Pons (tissue), 1 donor: ENCODE measurements around the gene TGDS.
"Not testable (repeated sequence)": the region's sequence is repeated elsewhere in the genome, so short reads cannot be mapped to it uniquely, and the experiment has no call there.

ENCODE experiments used
- DNase-seq: peaks from one replicate; pipeline ENCODE4 v3.0.0-alpha.2; 2016; ENCODE audit warnings: low spot score

The TGDS gene

DNA sequence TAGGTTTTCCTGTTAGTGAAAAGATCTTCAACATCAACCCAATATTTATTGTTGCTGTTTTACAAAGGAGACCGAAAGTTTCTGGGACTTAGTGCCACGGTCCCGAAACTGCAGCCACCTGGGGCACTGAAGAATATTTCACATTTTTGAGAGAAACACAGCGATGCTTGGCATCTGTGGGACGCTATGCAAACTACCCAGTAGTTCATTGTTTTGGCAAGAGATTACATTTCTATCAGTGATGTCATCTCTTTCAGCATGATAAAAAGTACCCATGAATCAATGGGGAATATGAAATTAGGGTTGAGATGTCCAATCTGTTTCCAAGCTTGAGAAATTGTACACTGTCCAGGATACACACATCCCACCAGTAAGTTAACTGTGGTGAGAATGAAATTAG is 43.9 kb downstream of the TGDS start:
- no peak for DNase-seq

DNA sequence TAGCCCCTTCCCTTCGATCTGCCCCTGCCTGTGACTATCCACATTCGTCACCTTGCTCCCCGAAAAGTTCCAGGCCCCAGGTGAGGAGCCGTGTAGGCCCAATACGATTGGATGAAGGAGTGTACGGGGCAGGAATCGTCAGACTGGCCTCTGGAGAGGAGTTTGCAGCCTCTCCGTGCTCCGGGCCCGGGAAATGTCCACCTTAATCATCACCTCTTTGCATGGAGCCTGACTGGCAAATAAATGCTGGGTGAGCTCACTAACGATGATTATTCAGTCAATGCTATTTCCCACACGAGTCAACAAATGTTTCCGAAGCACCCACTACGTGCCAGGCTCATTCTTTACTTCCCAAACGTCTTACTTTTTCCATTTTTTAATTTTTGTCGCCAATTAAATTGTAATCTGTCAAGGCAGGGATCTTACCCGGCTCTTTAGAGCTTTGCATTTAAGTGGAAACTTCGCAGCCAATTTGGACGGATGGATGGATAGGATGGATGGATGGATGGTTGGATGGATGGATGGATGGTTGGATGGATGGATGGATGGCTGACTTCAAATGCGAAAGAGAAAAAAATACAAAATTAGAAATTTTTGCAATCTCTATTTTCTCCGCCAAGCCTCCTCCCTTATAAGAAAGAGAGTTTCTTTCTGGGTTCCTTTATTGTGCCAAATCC is 45.8 kb downstream of the TGDS start:
- no peak for DNase-seq

DNA sequence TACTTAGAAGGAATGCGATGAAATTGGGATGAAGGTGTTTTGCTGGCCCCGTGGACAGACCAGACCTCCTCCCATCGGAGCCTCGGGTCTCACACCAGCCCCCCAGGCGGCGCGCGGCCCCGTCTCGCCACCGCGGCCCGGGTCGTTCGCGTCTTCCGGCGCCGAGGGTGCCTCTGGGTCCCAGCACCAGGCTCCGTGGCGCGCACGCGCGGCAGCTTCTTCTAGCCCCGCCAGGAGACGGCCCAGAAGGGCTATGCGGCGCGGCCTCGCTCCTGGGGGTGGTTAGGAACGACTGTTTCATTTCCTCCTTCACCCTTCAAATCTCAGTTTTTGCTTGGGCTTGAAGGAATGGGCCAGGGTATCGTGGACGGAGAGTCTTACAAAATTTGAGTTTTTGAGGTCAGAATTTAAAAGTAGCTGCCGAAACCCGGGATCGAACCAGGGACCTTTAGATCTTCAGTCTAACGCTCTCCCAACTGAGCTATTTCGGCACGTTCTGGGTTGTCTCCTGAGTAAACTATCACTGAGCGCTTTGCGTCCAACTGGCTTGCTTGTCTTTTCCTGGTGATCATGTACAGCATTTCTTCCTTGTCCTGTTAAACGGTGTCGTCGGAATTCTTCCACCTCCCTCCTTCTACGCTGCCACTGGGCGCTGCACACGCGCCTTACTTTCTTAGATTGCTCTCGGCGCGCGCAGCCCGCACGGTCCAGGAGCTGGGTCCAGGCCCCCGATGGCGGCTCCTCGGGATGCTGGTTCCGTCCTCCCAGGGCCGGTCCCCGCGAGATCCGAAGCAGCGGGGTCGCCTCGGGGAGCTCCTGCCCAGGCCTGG is 46.5 kb downstream of the TGDS start:
- DNase-seq, result peak; percentile 98

DNA sequence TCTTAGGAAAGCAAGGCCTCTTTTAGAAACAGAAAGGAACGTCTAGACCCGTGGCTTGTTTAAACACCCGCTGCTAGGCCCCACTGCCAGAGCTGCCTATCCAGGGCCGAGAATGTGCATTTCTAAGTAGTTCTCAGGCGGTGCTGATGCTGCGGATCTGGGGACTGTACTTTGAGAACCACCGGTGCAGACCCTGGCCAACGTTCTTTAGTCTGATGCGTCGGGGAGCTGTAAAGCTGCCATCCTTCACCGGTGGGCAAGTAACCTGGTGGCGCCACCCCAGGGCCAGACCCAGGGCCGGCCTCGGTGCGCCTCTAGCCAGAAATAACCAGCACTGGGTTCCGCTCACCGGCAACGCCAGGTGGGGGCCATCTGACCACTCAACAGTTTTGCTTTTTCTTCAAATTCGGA is 47.1 kb downstream of the TGDS start:
- no peak for DNase-seq

DNA sequence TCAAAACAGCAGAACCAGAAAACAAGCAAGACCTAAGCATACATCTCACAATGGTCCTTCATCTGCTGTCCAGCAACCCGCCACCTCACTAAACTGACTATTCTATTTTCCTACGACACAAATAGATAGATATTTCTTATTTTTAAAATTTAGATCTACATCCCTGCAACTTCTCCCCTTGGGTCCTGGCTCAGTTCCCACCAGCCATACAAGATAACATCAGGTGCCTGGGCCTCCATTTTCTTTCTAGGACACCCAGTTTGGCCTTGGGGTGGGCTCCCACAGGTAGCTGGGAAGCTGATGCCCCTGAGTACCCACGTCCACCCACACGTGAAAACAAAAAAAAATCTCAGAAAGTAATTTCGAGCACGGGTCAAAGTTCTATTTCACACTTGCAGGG is 47.6 kb downstream of the TGDS start:
- peak; percentile 26 for DNase-seq

DNA sequence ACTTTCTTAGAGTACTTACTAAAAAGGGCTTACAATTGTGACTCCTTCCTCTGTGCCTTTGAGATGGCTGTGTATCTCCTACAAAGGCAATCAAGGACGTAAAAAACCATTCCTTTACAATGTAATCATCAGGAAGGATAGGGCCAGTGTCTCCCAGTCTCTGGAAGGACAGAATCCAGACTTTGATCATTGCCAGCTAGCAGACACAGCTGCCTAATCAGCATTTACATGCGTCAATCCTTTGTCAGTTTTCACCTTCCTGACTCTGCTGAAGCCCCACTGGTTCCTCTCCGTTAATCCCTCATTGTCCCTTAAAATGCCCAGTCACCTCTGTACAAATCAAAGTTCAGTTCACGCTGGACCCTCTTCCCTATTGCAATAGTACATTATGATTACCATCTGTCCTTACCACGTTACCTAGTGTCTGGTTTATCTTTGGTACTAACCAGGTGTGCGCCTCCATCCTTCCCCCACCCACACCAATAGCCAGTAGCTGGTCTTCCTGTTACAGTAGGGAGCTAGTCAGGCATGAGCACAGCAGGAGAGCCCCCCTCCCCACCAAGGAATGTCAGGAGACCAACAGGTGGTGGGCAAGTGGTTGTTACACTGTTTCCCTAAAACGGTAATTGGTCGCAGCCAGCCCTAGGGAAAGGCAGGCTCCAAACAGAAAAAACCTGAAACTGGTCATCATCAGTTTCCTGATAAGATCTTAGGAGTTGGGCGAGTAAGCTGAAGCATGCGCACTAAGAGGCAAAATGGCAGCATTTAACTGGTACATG is 49.7 kb downstream of the TGDS start:
- no peak for DNase-seq

DNA sequence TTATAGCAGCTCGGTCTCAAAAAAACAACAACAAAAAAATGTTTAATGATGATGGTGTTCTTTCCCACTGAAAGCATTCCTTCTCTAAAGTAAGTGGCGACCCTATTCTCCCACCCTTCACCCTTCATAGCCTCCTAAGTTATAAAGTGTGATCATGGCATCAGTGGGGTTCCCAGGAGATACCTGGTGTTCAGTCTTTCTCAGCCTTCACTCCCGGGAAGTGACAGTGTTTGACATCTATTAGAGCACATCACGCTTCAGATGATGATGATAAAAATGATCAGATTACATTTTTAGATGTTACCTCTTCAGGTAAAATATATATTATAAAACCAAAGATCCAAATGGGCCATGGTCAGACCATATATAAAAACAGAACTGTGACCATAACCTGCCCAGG is 51.0 kb downstream of the TGDS start:
- DNase-seq, result no peak

DNA sequence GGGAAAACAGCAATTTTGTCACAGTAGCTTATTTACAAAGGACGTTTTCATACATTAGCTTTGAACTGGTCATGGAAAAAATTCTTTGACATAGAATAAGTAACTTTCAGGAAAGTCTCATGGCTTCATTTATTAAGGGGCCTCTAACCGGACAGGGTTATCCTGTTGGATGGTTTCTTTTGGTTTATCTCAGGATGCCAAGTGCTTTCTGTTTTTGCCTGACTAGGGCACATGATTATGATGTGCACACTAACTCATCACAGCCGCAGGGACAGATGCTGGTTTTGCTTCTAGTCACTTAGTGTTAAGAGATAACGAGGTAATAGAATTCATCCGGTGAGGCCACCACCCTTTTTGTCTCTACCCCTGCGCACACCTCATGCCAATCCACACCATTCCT is 53.0 kb downstream of the TGDS start:
- DNase-seq, result no peak

DNA sequence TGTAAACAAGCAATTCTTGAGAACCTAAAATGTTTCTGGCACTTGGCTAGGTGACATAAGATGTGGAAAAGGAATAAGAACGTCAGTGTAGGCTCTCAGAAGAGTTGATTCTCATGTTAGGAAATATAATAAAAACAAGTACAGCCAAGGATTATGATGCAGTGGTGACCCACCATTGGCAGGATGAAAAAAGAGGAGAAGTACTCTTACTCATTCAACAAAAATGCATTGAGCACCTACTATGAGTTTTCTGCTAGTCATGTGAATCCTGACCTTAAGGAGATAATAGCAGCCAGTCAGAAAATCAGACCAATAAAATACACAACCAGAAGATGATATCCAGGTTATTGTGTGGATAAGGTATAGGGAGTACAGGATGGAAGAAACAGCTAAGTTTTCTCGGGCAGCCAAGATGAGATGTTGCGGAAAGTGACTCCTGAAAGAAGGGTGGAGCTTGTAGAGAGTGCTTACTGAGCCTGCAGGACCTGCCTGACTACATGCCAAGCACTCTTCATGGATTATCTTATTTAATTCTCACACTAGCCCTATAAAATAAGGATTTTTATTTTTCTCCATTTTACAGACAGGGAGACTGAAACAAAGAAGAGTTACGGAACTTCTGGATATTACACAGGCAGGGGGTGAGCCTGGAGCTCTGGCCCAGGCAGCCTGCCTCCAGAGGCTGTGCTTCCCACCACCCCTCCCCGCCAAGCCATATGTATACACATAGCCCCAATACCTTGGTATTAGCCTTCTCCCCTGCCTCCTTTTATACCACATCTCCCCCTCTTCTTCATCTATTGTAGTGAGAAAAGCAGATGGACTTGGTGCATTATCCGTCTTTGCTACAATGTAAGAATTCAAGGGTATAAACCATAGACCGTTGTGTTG is 58.0 kb downstream of the TGDS start:
- DNase-seq, result no peak

DNA sequence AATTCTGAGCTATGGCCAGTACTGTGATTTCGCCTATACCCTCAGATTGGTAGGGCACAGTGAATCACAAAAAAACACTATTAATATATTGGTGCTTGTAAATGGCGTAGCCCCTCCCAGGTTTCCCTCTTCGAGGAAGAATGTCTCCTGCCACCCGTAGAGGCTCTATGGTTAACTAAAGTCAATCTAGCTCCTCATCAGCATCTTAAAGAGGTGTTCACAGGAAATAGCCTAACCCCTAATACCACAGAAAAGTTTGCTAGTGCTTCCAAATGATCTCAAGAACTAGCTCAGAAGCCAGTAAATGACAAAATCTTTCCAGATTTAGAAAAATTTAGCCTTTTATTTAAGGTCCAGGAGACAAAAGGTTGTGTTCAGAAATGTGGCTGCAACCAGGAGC is 60.2 kb downstream of the TGDS start:
- no peak for DNase-seq

DNA sequence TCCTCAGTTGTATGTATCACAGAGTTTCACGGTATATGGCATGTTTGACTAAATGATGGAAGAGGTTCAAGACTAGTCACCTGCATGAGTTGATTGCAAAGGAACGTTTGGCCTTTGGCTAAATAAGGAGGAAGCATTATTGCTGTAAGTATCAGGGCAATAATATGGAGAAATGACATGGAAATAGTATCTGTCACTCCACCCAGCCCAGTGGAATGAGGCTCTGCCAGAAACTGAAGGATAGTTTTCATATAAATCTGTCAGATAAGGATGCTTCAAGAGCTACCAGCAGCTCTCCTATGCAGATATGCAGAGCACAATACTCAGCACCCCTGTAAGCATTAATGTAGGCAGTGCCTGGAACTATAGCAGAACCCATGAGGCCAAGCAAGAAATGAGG is 60.7 kb downstream of the TGDS start:
- DNase-seq, result no peak

DNA sequence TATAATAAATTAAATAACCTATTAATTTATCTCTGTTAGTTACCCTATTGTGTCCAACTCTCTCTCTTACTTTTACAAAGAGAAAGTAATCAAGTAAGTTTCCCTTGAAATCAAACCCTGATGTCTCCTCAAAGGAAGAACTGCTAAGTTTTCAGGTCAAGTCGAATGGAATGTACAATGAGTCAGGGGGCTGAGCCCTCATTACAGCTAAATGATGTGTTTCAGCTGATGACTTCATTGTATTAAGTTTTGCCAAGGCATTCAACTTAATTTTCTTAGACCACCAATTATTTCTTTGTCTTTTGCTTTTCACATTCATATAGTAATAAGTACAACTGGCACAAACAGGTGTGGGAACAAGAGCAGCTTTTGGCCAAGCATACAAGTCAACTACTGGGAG is 61.8 kb downstream of the TGDS start:
- no peak for DNase-seq

DNA sequence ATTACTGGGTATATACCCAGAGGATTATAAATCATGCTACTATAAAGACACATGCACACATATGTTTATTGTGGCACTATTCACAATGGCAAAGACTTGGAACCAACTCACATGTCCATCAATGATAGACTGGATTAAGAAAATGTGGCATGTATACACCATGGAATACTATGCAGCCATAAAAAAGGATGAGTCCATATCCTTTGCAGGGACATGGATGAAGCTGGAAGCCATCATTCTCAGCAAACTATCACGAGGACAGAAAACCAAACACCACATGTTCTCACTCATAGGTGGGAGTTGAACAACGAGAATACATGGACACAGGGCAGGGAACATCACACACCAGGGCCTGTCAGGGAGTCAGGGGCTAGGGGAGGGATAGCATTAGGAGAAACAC is 63.7 kb downstream of the TGDS start:
- not testable (repeated sequence) for DNase-seq

DNA sequence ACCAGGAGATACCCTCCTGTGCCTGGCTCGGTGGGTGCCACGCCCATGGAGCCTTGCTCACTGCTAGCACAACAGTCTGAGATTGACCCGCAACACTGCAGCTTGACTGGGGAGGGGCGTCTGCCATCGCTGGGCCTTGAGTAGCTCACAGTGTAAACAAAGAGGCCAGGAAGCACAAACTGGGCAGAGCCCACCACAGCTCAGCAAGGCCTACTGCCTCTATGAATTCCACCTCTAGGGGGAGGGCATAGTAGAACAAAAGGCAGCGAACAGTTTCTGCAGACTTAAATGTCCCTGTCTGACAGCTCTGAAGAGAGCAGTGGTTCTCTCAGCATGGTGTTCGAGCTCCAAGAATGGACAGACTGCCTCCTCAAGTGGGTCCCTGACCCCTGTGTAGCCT is 69.0 kb downstream of the TGDS start:
- not testable (repeated sequence) for DNase-seq

DNA sequence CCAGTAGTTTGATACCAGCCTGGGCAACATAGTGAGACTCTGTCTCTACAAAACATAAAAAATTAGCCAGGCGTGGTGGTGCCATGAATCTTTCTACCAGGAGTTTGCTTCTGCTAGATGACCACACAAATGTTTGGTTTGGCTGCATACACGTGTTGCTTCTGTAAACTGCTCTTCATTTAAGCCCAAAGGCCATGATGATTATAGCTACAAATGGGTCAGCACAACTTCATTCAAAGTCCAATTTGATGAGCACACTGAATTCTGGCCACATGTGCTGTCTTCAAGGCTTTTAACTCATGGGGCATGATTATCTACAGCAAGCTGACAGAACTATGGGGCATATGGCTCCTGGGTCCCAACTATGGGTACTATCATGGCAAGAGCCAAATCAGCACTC is 70.2 kb downstream of the TGDS start:
- DNase-seq, result no peak

DNA sequence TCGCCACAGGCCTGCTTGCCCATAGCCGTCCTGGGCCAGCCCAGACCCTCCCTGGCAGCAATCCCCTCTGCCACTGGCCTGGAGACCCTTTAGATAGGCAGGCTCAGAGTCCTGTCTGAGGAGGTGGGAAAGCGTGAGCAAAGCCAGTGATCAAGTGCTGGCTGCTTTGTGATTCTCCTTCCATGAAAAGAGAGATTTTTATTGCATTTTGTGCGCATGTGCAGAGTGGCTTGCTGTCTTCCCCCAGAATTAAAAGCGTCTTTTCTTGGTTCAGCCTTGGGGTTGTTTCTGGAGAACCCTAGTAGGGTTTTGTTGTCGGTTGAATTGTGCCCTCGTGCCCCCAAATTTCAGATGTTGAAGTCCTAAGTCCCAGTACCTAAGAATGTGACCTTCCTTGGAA is 71.5 kb downstream of the TGDS start:
- DNase-seq, result no peak
